ENCODE results near the gene TIMP1. TPM values are rescaled to one million over a fixed set of nuclear protein-coding genes. Genes with fewer than 3 reads are reported as not detected.

The TIMP1 gene
- total RNA-seq, 1 donor from 2014 or later, result 62.7 TPM

DNA sequence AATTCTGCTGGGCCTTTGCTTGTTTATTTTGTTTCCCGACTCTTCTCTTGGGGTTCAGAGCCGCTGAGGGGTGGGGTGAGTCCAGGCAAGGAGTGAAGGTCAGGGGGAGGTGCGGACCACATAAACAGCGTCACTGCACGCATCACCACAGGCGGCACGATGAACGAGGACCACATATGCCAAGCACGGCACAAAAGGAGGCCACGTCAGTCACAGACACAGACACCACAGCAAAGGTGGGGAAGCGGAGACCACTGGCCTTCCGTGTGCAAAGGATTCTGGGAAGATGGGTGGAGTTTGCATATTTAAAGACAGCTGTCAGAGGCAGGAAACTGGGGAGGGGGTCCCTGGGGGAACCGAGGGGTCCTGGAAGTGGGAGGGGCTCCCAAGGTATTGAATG lies 10.3 kb upstream of the TIMP1 start:
- no peak for ATAC-seq (ENCODE audit: poor library complexity)
- intact Hi-C loops (cut with DNase I), result no loop called here

DNA sequence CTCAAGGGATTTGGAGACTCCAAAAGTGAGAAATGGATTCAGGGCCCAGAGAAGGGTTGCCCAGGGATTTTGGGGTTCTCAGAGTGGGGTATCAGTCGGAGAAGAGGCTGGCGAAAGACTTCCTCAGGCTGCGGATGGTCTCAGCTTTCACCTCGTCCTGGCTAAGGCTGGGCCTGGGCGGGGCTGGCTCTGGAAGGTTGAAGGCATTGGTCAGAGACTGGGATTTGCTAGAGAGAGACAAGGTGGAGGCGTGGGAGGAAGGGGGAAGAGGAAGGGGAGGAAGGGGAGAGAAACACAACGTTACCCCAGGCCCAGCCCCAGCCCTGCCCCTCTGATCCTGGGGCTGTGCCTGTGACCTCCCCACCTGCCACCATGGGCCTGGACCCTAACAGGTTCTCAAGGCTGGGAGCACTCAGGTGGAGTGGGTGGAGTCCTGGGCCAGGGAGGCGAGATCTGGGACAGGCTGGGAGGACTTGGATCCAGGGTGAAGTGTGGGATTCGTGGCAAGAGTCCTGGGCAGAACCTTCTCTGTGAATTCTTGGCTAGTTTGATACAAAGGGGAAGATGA lies 9.4 kb upstream of the TIMP1 start:
- DNase-seq, result no peak
- intact Hi-C loops (cut with DNase I), result no loop called here
- no peak for ATAC-seq (ENCODE audit: poor library complexity)

More for the DNA sequence above, 10.3 kb upstream of the TIMP1 start:
- DNase-seq, result no peak

DNA sequence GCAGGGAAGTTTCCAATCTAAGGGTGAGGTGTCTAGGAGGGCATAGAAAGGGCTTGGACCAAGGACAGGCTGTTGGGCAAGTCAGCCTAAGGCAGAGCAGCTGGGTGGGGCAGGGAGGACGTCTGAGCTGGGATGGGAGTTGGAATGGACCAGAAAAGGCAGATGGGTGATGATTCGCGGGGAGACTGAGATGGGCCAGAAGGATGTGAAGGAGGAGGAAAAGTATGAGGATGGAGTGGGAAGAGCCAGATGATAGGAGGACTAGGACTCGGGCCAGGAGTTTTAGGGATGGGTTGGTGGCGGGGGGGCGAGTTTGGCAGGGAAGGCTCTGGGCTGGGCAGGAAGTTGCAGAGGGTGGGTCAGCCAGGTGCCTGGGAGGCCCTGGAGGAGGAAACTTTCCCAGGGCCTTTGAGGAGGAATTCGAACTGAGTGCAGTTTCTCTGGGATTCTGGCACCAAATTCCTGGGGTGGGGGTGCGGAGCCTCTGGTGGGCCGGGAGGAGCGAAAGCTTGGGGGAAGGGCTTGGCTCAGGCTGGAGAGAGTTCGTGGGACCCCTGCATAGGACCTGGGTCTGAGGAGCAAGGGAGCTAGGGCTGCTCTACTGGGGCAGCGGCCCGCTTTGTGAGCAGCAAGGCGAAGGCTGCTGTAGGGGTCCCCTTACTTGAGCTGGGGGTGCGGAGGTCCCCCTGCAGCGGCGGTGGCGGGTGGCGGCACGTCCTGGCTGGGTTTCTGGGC lies 8.7 kb upstream of the TIMP1 start:
- intact Hi-C loops (cut with DNase I), result no loop called here
- ATAC-seq (ENCODE audit: poor library complexity), result peak; percentile 59
- no peak for DNase-seq

DNA sequence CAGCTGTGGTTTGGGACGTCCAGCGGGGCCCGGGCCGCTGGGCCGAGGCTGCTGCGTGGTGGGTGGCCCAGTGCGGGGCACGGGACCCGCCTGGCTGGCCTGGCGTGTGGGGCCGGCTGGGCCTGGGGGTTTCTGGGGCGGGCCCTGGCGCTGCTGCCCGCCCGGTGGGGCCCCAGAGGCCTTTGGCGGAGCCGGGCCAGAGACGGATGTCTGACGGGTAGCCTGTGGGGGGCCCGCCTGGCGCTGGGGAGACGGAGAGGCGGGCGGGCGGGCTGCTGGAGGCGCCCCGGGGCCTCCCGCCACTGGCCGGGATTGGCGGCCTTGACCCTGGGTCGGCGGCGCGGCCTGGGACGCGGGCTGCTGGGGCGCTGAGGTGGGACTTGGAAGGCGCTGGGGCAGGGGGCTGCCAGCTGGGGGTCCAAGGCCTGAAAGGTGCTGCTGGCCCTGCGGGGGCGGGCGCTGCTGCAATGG lies 8.1 kb upstream of the TIMP1 start:
- ATAC-seq (ENCODE audit: poor library complexity), result peak; percentile 52
- DNase-seq, result no peak
- intact Hi-C loops (cut with DNase I), result no loop called here

DNA sequence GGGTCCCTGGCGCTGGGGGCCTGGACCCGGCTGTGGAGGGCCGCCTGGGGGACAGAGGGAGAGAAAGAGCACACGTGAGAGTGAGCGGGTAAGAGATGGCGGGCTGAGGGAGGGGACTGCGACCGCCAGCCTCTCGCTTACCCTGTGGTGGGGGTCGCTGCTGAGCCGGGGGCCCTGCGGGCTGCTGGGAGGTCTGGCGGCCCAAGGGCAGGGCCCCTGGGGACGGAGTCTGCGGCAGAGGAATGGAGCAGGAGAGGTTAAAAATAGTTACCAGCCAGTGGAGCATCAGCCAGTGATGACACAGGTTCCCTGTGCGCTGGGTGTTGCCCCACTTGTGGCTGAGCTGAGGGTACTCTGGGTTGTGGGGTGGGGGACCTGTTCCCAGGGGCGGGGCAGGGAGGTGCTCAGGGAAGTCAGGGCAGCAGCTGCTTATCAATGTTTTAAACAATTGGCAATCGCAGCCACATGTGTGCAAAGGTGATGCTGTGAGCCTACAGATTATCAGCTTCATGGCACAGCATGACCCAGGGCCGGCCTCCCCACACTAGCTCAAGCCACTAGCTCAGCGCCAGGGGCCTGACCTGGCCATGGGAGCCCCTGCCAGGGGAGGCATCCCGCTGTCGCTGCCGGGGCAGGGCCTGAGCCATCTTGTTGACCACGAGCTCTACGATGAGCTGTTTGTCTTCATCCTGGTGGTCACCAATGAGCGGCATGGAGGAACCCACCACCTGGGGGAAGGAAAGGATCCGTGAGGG lies 7.5 kb upstream of the TIMP1 start:
- ATAC-seq (ENCODE audit: poor library complexity), result peak; percentile 34

DNA sequence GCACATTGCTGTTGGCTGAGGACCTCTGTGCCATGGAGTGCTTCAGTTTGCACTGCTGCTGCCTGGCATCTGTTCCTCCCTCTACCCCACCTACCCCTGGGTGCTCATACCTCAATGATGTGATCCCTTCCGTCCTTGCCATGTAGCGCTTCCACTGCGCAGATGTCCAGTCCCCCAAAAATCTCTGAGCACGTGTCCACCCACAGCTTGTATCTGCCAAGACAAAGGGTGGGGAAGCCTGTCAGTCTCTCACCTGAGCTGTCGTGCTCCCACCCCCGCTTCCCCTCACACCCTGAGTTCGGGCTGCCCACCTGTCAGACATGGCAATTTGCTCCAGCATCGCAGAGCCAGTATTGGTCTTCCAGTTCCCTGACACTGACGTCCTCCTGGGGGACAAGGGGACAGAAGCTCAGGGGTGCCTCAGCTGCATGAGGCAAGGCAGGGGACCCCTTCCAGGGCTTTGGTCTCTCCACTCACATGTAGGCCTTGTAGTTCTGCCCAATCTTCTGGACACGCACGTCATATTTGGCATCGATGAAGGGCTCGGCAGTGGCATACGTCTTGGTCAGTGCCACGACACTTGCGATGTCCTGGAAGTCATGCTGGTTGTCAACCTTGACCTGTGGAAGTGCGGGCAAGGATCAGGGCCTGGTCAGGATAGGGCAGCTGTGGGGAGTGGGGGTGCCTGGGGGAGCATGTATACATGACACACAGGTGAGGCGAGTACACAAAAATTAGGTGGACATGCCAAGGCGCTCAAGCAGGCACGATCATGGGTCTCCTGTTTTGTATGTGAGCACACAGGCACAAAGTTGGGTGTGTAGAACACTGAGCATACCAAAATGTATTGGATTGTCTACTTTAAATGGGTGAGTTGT lies 6.0 kb upstream of the TIMP1 start:
- no peak for DNase-seq
- intact Hi-C loops (cut with DNase I), result no loop called here
- ATAC-seq (ENCODE audit: poor library complexity), result no peak

More for the DNA sequence above, 7.5 kb upstream of the TIMP1 start:
- intact Hi-C loops (cut with DNase I), result no loop called here
- DNase-seq, result no peak

DNA sequence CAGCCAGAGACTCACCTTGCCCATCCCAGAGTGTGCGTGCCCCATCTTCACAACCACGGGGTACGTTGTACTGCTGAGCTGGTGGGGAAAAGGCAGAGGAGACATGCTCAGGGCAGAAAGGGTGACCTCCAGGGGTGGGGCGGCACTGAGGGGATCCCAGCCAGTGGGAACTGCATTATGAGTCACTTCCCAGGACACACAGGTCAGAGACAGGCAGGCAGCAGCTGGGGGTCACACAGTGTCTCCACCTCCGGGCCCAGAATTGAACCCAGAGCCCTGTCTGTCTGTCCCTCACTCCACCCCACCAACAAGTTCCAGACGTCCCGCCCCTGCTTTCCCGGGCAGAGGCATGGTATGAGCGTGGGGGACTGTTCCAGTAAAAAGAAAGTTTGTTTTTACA lies 4.8 kb upstream of the TIMP1 start:
- ATAC-seq (ENCODE audit: poor library complexity) (no peak), DNase-seq (no peak)
- intact Hi-C loops (cut with DNase I), result no loop called here

DNA sequence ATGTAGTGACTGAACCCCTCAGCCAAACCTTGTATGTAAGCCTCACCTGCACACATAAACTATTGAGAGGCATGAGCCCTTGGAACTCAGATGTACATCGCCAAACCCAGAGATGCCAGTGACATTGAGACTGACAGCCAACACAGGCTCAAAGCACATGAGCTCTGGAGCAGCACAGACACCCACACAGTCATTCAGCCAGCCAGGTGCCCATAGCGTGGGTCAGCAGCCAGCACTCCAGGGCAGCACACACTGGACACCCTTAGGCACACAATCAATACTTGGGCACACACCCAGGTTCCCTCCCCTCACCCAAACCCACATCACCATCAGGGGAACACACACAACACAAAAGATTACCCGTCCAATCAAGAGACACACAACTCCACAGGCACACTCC lies 4.3 kb upstream of the TIMP1 start:
- DNase-seq, result no peak
- intact Hi-C loops (cut with DNase I), result no loop called here
- no peak for ATAC-seq (ENCODE audit: poor library complexity)

DNA sequence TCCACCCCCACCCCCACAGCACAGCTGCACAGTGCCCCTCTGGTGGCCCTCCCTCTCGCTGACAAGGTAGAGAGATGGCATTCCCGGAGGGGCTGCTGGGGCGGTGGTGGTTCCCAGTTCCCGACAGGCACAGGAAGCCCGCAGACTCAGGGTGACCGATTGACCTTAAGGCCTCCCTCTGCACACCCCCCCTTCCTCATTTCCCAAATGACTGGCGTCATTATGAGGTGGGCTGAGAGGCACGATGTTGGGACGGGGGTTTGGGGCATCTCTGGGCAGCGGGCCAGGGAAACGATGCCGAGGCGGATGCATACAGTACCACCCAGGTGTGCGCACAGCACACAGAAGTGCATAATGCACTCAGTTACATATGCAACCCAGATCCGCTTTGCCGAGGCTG lies 3.5 kb upstream of the TIMP1 start:
- DNase-seq (no peak), ATAC-seq (ENCODE audit: poor library complexity) (no peak)
- intact Hi-C loops (cut with DNase I), result no loop called here

DNA sequence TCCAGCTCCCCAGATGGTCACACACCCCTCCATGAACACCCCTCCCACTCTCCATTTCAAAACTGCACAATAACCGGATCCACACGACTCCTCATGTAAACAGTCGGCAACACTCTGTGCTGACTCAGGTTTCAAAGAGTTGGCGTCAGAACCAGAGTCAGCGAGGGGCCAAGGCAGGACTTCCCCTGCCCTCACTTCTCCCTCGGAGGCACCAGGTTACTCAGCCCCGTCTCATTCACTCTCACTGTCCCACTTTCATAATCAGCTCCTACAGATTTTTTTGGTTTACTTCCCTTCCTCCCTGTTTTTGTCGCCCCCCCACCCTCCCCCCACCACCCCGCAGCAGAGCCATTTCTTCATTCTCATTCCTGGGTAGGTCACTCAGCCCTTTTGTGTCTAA lies 2.7 kb upstream of the TIMP1 start:
- intact Hi-C loops (cut with DNase I), result no loop called here

DNA sequence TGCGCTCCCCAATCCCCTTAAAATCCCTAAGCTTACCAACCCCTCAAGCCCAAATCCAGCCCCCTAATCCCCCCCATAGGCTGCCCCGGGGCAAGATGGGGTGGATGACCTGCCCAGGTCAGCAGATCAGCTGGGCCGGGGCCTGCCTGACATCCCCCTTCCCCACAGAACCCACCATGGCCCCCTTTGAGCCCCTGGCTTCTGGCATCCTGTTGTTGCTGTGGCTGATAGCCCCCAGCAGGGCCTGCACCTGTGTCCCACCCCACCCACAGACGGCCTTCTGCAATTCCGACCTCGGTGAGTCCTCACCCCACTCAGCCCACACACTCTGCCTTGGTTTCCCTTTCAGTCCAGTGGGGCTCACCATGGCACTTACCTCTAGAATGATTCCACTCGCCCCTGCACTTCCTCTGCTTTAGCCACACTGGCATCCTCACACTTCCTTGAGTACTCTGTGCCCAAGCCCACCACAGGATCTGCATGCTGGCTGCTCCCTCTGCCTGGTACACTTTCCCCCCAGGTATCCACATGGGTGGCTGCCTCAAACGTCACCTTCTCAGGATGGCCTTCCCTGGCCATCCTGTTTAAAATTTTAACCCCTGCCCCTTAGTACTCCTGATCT lies 1.1 kb downstream of the TIMP1 start:
- intact Hi-C loops (cut with DNase I), result no loop called here
- ATAC-seq (ENCODE audit: poor library complexity), result no peak
- no peak for DNase-seq

More for the DNA sequence above, 2.7 kb upstream of the TIMP1 start:
- ATAC-seq (ENCODE audit: poor library complexity) (no peak), DNase-seq (no peak)

DNA sequence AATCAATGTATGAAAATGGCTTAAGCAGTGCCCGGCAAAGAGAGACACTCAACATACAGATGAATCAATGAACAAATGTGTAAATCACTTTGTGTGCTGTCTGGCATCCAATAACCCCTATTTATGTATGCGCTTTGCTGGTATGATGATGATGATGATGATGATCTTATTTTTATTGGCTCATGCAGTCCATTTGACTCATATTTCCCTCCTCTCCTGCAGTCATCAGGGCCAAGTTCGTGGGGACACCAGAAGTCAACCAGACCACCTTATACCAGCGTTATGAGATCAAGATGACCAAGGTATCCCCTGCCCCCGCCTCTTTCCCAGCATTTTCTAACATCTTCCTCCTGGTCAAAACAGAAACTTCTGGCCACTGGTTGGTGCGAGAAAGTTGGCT lies 2.5 kb downstream of the TIMP1 start:
- DNase-seq, result no peak
- intact Hi-C loops (cut with DNase I), result no loop called here
- ATAC-seq (ENCODE audit: poor library complexity), result no peak

DNA sequence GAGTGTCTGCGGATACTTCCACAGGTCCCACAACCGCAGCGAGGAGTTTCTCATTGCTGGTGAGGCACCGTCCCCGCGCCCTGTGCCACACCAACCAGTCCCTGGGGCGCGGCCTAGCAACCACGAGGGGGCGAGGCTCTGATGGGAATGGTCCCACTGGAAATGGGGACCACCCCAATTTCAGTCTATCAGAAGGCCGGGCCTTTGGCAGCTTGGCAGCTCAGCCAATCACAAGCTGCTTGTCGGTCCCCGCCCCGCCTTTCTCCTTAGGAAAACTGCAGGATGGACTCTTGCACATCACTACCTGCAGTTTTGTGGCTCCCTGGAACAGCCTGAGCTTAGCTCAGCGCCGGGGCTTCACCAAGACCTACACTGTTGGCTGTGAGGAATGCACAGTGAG lies 3.0 kb downstream of the TIMP1 start:
- ATAC-seq (ENCODE audit: poor library complexity) (no peak), DNase-seq (no peak)
- intact Hi-C loops (cut with DNase I), result no loop called here

DNA sequence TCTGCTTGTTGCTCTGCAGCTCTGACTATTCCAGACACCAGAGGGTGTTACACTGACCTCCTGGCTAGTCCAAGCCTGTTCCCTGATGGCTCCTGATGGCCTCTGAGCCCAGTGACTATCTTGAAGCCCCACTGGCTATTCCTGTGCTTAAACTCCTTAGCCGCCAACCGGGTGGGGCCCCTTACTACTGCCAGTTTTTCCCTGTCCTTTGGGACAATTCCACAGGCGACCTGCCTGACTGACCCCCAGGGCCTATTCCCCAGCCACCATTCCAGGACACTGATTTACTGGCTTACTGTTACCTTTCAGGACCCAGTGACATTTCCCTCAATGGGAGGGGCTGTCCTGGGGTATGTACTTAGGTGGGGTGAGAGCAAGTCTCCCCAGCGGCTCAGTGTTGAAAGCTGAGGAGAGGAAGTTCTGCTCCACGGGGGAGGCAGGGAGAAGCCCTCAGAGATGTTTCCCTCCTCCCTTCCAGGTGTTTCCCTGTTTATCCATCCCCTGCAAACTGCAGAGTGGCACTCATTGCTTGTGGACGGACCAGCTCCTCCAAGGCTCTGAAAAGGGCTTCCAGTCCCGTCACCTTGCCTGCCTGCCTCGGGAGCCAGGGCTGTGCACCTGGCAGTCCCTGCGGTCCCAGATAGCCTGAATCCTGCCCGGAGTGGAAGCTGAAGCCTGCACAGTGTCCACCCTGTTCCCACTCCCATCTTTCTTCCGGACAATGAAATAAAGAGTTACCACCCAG lies 4.0 kb downstream of the TIMP1 start:
- ATAC-seq (ENCODE audit: poor library complexity) (no peak), DNase-seq (no peak)
- intact Hi-C loops (cut with DNase I), result no loop called here

DNA sequence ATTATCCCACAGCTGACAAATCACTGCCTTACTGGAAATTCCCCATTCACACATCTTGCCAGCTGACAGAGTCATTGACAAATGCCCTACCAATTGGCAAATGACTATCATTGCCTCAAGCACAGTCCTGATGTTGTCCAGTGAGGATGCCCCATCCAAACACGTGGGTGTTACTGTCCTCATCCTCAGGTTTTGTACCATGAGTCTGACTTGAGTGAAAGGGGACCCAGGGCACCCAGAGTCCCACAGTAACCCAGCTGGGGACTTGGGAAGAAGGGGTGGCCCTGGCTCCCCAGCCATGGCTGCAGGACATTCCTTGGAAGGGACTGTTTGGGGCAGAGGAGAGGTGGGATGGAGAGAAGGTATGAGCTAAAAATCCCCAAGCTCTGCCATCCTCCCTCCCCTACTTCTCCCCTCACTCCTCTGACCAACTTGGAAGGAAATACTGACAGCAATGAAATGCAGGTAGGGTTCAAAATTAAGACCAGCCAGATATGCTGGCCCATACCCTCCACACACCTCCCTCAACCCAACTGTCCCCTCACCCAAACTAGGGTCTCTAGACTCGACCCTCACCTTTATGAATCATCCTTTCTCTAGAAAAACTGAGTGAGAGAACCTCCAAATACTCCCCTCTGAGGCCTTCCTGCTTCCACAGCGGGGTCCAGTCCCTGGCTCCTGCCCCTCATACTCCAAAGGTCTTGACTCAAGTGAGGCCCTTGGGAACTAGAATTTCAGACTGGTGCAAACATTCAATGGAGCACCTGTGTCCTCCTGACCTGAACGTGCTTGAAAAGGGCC lies 5.1 kb downstream of the TIMP1 start:
- intact Hi-C loops (cut with DNase I), result no loop called here
- no peak for ATAC-seq (ENCODE audit: poor library complexity)
- no peak for DNase-seq

DNA sequence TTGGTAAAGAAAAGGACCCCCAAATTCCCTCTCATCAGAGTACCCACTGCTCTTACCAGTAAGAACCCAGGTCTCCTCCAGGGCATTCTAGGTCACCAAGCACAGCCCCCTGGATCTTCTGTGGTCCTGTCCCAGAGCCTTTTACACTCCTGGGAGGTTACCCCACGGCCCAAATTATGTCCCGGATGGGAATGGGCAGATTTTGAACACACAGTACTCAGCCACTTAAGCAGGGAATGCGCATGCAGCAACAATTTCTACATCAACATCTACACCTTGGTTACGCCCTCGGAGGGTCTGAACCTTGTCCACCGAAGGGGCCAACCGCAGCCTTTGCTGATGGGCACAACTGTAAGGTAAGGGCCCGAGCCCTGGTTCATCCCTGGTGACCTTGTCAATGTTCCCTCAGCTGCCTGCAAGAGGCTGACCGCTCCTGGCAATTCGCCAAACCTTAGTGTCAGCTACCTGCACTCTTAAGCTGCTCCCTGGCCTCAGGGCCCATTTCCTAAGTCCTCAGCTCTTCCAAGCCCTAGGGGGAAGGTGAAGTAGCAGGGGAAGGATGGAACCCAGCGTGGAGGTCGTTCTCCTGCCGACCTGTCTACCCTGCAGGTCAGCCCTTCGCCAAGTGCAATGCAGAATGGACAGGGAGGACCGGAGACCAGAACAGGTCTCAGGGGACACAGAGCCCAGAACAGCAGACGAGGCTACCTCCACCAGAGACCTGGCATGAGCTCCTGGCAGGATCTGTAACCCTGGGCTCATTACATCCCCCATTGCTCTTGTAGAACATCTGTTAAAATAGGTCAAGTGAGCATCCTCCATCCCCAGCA lies 5.9 kb downstream of the TIMP1 start:
- no peak for DNase-seq
- intact Hi-C loops (cut with DNase I), result no loop called here
- ATAC-seq (ENCODE audit: poor library complexity), result no peak
